ENCODE data around the gene NNMT. TPM values are rescaled to one million over a fixed set of nuclear protein-coding genes. Genes with fewer than 3 reads are reported as not detected.

Gene NNMT
- total and polyA plus RNA-seq, 2 donors (not counting 3 experiments of a cell fraction or from before 2014, with no cell fraction given): 330 to 454 TPM

- no peaks in the 10 kb centered on the region for H3K36me3 ChIP-seq (ENCODE audit: control insufficient read depth in 2 of 2, extremely low read depth in 1 of 2, insufficient read depth in 2 of 2, low read length in 2 of 2)
- no peaks in the 10 kb centered on the region for H4K20me1 ChIP-seq (replicated peaks; ENCODE audit: control insufficient read depth, extremely low read depth, insufficient read depth, low read length)
- H3K27me3 ChIP-seq (ENCODE audit: control insufficient read depth in 2 of 2, insufficient read depth in 2 of 2, low read length in 2 of 2): no peaks in the 10 kb centered on the region
- no peaks in the 10 kb centered on the region for H3K9me3 ChIP-seq (replicated peaks; ENCODE audit: control insufficient read depth, insufficient read depth, low read length)
- no TSS peak for BruUV-seq (replicated peaks)
- dilution Hi-C loops (cut with MboI; ENCODE audit: extremely low pct_ligation_motif_present, low sequenced_read_pairs): no loop called here
- no peak overlapping the region for H3K4me2 ChIP-seq (ENCODE audit: insufficient read depth, low read length)
- FAIRE-seq (no peak), DNase-seq (ENCODE audit: low read depth, low spot score) (no peak)
- peaks cover 6% of the 10 kb centered on the region for H3K4me1 ChIP-seq (ENCODE audit: control insufficient read depth, extremely low read depth, insufficient read depth, low read length)
- no peak for TF ChIP-seq FOS (IDR thresholded peaks at IDR 0.05; ENCODE audit: borderline replicate concordance, insufficient read depth, low read length)
- no peak for TF ChIP-seq MAX (IDR thresholded peaks at IDR 0.05; ENCODE audit: insufficient read depth, insufficient read length)
- no peak for TF ChIP-seq EZH2 (IDR thresholded peaks at IDR 0.05; ENCODE audit: borderline replicate concordance, low read depth, low read length, severe bottlenecking)
- H2AFZ ChIP-seq (ENCODE audit: low read depth, low read length): no peak overlapping the region
- intact Hi-C loops (cut with micrococcal nuclease): loop anchor here (5.0 kb wide), 1 partner anchor 164 kb away; no protein-coding TSS in a partner anchor
- H3K4me3 ChIP-seq (replicated peaks in 1 of 3; ENCODE audit: insufficient read depth in 1 of 3, low read depth in 1 of 3, low read length in 3 of 3): no peak overlapping the region
- ChIA-PET POLR2A (no interaction called here), CTCF (interaction anchor here (1.1 to 2.4 kb wide), 2 partner anchors 52 to 62 kb away, joined by 3 to 11 read pairs; no protein-coding TSS in a partner anchor)
- no peaks in the 10 kb centered on the region for H3K79me2 ChIP-seq (ENCODE audit: control insufficient read depth, insufficient read depth, low read length)
- no peaks in the 10 kb centered on the region for H3K9me1 ChIP-seq (replicated peaks; ENCODE audit: control insufficient read depth, extremely low read depth, insufficient read depth, low read length)
- no peak overlapping the region for H3K9ac ChIP-seq (replicated peaks; ENCODE audit: extremely low read depth, insufficient read depth, low read length)
- no peak overlapping the region for H3K27ac ChIP-seq (ENCODE audit: insufficient read depth, low read depth, low read length)
Measured at GRCh38 chr11:114343020-114343419, 46.8 kb downstream of the NNMT start.

GRCh38 chr11:114343493-114343892, 47.3 kb downstream of the NNMT start:
- Histone ChIP-seq H4K20me1 (replicated peaks; ENCODE audit: control insufficient read depth, extremely low read depth, insufficient read depth, low read length) (no peaks in the 10 kb centered on the region), H3K9me1 (replicated peaks; ENCODE audit: control insufficient read depth, extremely low read depth, insufficient read depth, low read length) (no peaks in the 10 kb centered on the region), H3K79me2 (ENCODE audit: control insufficient read depth, insufficient read depth, low read length) (no peaks in the 10 kb centered on the region), H3K4me3 (replicated peaks in 1 of 3; ENCODE audit: insufficient read depth in 1 of 3, low read depth in 1 of 3, low read length in 3 of 3) (no peak overlapping the region), H3K4me1 (ENCODE audit: control insufficient read depth, extremely low read depth, insufficient read depth, low read length) (peaks cover 6% of the 10 kb centered on the region), H3K27me3 (ENCODE audit: control insufficient read depth in 2 of 2, insufficient read depth in 2 of 2, low read length in 2 of 2) (no peaks in the 10 kb centered on the region), H3K27ac (ENCODE audit: insufficient read depth, low read depth, low read length) (no peak overlapping the region), H3K36me3 (ENCODE audit: control insufficient read depth in 2 of 2, extremely low read depth in 1 of 2, insufficient read depth in 2 of 2, low read length in 2 of 2) (no peaks in the 10 kb centered on the region), H2AFZ (ENCODE audit: low read depth, low read length) (no peak overlapping the region), H3K9ac (replicated peaks; ENCODE audit: extremely low read depth, insufficient read depth, low read length) (no peak overlapping the region), H3K4me2 (ENCODE audit: insufficient read depth, low read length) (no peak overlapping the region), H3K9me3 (replicated peaks; ENCODE audit: control insufficient read depth, insufficient read depth, low read length) (no peaks in the 10 kb centered on the region)
- no TSS peak for BruUV-seq (replicated peaks)
- FAIRE-seq: no peak
- ChIA-PET CTCF (interaction anchor here (1.1 to 2.4 kb wide), 2 partner anchors 52 to 63 kb away, joined by 3 to 11 read pairs; no protein-coding TSS in a partner anchor), POLR2A (no interaction called here)
- dilution Hi-C loops (cut with MboI; ENCODE audit: extremely low pct_ligation_motif_present, low sequenced_read_pairs): no loop called here
- TF ChIP-seq FOS (IDR thresholded peaks at IDR 0.05; ENCODE audit: borderline replicate concordance, insufficient read depth, low read length) (no peak), JUN (IDR thresholded peaks at IDR 0.05; ENCODE audit: borderline replicate concordance, insufficient read depth, insufficient read length, low read depth) (no peak), GATA2 (IDR thresholded peaks at IDR 0.05; ENCODE audit: insufficient read depth, insufficient read length, low read depth, low read length) (no peak), MYC (IDR thresholded peaks at IDR 0.05; ENCODE audit: low read depth, low read length) (no peak), MAX (IDR thresholded peaks at IDR 0.05; ENCODE audit: insufficient read depth, insufficient read length) (no peak), EZH2 (IDR thresholded peaks at IDR 0.05; ENCODE audit: borderline replicate concordance, low read depth, low read length, severe bottlenecking) (no peak), POLR2AphosphoS5 (IDR thresholded peaks at IDR 0.05; ENCODE audit: insufficient read depth, low read depth, low read length) (no peak)
- no peak for DNase-seq (ENCODE audit: low read depth, low spot score)
- intact Hi-C loops (cut with micrococcal nuclease): loop anchor here (5.0 kb wide), 1 partner anchor 164 kb away; no protein-coding TSS in a partner anchor

Data from endothelial cell of umbilical vein (primary cell).